Activated CD4-positive, alpha-beta T cell treated with anti-CD3 and anti-CD28 coated beads, Interleukin-2, Interleukin-4, amounts not matched to agents 100 ng/mL and 50 ng/mL, durations not matched to agents 16 hours and 8 hours (primary cell): ENCODE results near the gene SLC22A5.
"Not testable (repeated sequence)": the region's sequence is repeated elsewhere in the genome, so short reads cannot be mapped to it uniquely, and the experiment has no call there.

Experiments used
- DNase-seq: peaks from one replicate; pipeline ENCODE4 v3.0.0-alpha.2; 2020; ENCODE audit warnings: low spot score

The SLC22A5 gene

DNA sequence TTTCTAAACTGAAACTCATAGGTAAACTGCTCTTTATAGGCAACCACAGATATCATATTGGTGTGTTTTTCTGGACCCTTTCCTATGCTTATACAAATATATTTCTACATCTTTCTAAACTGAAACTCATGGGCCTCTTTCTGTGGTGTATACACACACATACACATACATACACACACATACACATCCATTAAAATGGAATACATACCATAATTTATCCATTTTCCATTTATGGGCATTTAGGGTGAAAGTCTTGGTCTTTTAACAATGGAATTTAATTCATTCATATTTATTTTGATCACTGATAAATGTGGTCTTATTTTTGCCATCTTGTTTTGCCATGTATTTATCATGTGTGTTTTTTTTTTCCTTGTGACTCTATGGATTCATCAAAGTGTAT, 44.1 kb downstream of the SLC22A5 start:
- no peak for DNase-seq

DNA sequence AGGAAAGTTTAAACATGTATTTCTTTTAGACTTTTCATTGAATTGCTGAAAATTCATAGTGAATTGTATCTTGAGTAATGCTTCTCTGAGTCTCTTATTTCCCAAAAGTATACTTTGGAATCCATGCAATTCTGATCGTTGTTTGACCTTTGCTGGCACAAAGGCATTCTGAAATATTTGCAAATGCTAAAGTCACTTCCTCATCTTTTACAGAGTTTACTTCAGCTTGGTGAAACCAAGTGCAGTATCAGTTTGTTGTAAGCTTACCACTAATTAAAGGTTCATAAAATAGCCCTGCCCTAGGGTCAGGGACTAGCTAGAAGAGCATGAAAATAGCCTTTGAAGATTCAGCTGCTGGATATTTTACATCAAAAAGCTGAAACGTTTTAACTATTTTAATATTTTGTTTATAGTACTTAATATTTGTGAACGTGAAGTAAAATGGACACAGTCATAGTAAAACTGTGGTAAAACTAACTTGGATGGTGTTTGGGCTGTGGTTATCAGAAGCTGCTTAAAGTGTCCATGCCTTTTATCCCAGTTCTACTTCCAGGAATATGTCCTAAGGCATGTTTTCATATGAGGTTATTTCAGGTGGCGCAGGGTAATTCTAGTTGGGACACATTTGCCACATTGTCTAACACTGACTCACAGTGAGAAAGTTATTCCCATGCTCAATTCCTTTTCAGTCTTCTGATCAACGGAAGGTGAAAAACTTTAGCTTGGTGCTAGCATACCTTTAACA, 45.3 kb downstream of the SLC22A5 start:
- DNase-seq: no peak

DNA sequence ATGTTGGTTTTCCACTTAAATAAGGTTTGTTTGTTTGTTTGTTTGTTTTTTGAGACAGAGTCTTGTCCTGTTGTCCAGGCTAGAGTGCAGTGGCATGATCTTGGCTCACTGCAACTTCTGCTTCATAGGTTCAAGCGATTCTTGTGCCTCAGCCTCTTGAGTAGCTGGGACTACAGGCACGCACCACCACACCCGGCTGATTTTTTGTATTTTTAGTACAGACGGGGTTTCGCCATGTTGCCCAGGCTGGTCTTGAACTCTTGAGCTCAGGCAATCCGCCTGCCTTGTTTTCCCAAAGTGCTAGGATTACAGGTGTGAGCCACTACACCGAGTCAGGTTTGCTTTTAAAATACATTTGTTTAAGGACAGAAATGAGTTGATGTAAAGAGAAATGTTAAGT, 46.0 kb downstream of the SLC22A5 start:
- DNase-seq: not testable (repeated sequence)

DNA sequence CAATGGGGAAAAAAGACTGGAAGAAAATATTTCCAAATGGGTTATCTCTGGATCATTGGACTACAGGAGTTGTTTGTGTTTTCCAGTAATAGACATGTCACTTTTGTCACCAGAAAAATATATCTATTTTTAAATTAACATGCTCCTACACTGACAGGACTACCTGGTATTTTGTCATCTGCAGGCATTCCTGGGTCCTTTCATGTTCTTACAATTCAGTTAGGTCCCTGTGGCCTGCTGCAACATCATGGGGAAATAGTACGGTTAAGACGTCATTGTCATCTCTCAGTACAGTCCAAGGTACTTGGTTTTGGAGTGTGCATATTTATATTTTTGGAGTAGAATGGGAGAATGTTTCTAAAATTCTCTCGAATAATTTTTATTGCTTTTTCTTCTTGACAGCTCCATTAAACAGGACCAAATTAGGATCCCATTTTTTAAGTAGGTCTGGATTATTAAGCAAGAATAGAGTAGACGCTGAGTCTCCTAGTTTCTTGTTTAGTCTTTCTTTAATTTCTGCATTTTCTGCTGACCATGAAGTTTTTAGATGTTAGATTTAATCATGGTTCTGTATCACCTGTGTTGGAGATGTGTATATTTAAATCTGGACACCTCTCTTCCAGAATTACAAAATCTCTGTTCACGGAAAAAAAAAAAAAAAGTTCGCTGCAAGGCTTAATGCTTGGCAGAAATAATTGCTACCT, 46.9 kb downstream of the SLC22A5 start:
- no peak for DNase-seq

DNA sequence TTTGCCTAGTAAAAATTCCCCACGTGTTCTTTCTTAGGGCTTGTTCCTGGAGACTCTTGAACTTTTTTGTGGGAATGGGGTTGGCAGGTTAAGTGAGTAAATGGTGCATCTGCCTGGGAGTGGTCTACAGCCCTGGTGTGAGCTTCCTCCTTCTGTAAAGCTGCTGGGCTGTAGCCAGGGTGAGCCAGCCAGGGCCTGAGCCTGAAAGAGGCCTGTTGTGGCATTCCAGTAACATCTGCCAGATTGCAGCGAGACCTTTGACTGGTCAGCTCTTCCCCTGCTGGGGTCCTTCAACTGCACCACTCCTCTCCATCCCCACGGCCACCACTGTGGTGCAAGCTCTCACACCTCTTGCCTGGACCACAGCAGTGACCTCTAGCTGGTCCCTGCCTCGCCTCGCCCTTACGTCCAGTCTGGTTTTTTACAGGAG, 47.5 kb downstream of the SLC22A5 start:
- no peak for DNase-seq

DNA sequence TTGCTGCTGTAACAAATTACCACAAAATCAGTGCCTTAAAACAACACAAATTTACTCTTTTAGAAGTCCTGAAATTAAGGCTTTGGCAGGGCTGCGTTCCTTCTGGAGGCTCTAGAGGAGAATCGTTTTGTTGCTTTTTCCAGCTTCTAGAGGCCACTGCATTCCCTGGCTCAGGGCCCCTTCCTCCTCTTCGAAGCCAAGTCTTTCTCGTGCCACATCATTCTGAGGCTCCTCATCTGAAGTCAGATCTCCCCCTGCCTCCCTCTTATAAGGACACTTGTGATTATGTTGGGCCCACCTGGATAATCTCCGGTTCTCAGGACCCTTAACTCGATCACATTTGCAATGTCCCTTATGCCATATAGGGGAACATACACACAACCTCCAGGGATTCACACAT, 48.0 kb downstream of the SLC22A5 start:
- no peak for DNase-seq

DNA sequence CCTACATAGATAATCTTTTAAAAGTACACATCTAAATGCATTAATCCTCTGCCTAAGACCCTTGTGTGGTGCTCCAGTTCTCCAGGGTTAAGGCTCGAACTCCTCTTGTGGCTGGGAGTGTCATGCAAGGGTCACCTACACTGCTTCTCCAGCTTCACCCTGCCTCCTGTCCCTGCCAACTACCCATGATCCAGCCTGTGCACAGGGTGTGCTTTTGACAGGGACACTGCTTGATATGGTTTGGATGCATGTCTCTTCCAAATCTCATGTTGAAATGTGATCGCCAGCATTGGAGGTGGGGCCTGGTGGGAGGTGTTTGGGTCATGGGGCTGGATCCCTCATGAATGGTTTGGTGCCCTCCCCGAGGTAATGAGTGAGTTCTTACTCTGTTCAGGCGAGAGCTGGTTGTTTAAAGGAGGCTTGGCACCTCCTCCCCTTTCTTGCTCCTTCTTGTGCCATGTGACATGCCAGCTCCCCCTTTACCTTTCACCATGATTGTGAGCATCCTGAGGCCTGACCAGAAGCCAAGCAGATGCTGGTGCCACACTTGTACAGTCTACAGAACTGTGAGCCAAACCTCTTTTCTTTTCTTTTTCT, 48.5 kb downstream of the SLC22A5 start:
- no peak for DNase-seq

DNA sequence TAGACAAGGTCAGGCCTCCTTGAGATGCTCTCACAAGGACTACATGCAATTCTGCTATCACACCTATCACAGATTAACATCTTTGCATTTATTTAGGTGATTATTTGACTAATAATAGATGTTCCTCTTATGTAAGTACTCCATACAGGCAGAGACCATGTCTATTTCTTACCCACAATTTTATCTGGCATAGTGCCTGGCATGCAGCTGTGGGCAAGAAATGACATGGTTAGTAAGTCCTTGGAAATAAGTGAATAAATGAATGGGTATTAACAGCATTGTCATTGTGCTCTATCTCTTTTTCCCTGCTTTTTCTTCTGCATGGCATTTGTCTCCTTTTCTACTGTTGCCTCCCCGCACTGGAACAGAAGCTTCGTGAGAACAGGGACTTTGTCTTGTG, 49.4 kb downstream of the SLC22A5 start:
- DNase-seq: no peak

DNA sequence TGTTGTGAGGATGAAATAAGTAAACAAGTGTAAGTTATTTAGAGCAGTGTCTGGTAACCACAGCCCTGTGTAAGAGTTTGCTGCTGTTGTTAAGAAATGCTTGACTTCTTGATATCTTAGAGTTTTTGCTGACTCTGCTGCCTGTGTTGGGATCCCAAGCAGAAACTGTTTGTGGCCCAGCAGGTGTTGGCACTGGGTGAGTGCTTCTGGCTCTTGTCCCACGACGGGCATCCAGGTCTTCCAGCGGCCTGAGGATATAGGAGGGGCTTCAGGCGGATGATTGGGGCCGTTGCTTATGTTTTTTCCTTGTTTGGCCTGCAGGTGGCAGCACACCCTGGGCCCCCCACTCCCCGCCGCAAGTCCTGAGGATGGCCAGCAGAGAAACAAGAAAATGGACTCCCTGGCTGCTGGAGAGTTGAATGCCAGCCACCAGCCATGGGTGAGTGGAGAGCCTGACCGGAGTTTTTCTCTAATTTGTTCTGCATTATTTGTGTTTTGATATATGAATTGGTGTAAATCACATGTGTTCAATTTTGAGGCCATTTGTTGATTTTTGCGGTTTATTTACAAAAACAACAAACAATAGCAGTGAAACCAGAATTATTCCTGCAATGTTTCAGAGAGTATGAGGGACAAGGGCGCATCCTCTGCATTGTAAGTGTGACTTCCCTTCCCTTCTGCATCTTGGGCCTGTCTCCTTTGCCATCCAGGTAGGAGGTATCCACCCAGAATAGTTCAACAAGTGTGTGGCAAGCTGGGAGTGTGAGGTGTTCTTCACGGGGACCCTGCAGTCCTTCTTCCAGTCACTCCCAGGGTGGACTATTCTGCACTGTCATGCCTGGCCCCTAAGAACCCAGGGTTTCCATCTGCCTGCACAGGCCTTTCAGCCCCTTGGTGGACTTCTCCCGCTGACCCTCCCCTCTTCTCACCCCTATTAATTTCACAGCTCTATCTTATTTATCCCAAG, 50.3 kb downstream of the SLC22A5 start:
- DNase-seq: peak; percentile 76

DNA sequence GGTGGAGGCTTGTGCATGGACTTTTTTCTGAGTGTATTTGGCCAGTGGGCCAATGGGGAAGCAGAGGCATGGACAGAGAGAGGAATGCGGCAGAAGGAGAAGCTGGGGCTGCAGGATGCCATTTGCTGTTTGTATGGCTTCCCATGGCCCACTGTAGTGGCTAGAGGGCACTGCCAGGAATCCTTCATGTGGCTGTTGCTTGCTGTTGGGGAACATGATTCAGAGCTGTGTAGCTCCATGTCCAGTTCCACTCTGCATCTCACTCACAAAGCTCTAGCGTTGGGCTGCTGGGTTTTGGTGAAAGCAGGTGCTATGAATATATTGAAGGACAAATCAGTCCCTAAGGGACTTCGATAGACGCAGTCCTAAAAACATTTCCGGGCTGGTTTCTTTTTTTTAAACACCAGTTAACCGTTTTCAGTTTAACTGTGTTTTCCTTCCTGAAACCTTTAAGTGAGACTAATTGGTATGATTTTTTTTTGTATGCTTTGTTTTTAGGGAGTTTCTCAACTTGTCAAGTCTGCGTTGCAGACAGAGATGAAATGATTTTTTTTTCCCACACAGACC, 51.3 kb downstream of the SLC22A5 start:
- peak; percentile 56 for DNase-seq

DNA sequence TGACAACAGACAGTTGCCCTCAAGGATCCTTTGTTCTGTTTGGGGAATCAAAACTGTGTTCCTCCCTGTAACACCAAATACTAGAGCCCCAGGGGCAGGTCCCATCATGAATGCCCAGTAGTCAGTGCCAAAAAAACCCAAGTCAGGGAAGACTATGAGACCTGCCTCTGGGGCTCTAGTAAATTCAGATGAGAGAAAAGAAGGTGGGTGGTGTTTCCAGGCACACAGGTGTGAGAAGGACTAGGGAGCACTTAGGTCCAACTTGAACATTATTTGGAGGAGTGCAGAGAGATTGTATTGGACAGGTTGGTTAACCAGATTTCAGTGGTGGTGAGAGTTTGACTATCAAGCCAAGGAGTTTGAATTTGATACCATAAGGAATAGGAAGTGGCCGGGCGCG, 52.0 kb downstream of the SLC22A5 start:
- no peak for DNase-seq

DNA sequence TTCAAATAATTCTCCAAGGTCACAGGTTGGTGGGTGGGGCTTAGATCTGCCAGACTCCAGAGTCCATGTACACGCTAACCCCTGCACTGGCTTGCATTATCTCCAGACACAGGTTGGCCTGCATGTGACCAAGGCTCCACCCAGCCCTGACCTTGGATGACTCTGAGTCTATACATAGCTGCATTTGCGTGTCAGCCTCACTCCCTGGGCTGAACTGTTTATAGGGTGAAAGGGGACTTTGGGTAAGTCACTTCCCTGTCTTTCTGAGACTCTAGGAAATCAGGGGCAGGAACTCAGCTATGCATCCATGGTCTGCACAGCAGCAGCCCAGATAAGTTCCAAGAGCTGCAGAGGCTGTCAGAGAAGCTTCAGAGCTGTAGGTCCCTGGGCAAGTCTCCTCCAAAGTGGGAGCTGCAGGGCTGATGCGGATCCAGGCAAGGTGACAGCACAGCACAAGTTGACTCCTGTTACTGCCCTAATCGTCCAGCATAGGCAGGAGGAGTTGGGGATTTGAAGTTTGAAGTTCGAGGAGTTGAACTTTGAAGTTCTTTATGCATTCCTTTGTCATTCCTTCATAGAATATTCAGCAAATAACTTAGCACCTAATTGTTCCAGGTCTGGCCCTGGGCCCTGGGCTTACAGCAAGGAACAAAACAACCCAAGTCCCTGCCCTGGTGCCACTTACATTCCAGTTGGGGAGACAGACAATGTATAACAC, 53.4 kb downstream of the SLC22A5 start:
- no peak for DNase-seq

DNA sequence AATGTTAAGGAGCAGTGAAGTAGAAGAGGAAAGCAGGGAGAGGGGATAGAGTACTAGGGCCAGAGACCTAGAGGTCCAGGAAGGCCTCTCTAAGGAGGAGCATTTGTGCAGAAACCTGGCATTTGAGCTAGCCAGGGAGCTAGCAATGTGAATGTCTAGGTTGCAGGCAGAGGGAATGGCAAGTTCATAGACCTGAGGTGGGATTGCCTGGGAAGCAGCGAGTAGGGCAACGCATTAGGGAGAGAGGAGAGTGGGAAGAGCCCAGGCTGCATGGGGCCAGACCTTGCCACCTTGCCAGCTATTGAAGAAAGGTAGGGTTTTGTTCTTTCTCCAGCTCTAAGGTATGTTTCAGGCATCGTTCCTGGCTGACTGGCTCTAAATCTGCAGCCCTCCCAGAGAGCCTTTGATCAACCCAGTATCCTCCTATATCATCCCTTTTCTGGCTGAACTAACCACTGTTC, 54.0 kb downstream of the SLC22A5 start:
- no peak for DNase-seq

DNA sequence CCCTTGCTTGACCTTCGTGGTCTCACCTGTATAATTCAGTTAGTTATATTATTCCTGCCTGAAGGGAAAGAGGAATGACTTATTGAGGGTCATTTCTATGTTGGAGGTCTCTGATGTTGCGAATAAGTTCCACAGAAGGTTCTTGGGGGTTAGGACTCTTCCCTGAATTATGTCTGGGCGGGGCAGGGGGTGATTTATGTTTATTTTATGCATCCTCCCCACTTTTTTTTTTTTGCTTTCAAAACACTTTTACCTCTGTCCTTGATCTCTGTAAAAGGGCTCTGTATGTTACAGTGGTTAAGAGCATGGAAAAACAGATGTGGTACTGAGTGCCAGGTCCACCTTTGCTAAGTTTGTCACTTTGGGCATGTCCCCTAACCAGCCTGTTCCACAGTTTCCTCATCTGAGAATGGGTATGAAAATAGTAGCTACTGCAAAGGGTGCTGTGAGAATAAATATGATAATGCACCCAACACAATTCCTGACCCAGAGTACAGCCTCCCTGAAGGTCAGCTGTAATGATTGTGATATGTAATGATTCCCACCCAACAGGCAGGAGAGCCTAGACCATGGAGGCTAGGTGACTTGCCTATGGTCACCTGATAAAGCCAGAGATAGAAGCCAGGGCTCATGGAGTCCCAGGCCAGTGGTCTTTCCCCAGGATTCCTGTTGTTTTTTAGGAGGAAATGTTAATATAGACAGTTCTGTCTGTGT, 54.8 kb downstream of the SLC22A5 start:
- DNase-seq: no peak

DNA sequence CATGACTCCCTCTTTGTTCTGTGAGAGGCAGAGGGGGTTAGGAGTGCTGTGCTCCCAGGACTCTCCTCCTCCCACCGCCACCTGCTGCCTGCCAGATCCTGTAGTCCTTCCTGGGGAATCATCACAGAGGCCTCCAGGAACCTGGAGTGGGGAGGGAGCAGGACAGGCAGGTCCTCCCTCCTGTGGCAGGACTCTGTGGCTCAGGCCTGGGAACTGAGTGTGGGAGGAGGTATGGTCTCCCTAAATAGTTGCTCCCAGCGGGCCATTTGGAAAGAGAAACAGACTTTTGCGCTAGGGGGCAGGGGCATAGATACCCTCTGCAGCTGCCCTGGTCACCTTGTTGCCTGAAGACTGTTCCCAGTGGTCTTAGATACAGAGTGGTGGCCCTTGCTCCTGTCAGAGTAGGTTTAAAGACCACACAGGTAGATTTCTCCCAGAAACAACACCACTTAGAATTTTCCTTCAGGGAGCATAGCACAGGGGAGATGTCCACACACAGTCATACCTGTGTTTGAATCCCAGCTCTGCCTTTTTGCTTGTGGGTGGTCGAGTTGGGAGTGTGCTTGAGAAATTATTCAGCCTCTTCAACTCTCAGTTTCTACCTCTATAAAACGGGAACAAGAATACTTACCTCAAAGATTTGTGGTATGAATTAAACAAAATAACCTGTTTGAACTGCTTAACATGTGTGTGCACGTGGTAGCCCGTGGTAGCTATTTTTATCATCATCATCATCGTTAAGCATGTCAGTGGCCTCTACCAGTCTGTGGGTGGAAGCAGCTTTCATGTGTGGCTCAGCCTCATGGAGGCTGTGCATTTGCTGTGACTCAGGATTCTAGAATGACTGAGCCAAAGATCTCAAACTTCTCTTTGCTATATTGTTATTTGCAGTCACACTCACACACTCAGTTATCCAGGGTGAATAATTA, 55.8 kb downstream of the SLC22A5 start:
- DNase-seq: peak; percentile 90

DNA sequence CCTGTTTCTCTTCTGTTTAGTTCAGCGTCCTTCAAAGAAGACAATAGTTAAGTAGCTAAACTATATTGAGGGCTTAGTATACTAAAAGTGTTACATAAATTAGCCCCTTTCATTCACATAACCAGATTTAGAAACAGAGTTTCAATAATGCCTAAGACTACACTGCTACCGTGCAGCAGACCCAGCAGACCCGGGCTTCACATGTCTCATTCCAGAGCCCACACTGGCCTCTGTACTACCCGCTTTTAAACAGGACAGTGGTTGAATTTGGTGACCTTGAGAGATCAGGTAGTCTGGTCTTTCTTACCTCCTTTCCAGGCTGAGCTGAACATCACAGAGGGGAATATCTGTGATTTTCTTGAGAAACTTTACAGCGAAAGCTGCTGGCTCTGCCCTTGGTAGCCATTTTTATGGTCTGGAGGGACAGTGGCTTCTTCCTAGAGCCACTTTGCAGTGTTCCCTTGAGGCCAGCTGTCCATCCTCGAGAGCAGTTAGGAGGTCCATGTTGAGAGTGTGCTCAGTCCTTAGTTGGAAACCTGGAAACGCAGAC, 56.5 kb downstream of the SLC22A5 start:
- DNase-seq: no peak

DNA sequence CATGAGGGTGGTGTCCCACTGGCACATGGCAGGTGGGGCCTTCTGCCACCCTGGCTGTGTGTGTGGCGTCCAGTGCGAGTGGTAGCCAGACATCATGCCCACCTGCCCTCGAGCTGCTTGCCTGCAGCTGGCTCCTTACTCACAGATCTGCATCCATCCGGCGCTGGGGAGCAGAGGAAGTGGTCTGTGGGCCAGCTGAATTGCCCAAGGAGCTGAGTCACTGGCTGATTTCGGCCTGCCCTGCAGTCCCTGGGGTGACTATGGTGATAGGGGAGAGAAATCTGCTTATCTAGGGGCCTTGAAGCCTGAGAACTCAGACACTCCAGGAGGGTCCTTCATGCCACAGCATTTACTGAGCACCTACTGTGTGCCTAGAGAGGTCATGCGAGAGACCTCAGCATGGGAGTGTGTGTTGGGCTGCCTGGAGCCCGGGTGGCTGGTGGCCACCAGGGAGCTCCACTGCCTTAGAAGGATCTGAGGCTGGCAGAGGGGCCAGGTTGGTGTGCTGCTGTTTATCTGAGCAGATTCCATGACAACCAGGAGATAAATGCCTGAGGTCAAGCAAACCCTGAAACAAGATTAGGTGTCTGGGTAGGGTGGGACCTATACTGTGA, 57.1 kb downstream of the SLC22A5 start:
- peak; percentile 88 for DNase-seq
